WTC11 (cell line): Measurements from ENCODE around the gene GNAS. TPM values are rescaled to one million over a fixed set of nuclear protein-coding genes. Genes with fewer than 3 reads are reported as not detected.
A peak's percentile ranks its signal among the peaks of the same experiment; 100 is the strongest.

Experiments used
- ATAC-seq: fragments of 200-7000 bp; cut with Tn5 transposase; 2 replicates; pipeline ENCODE4 v1.10.0; 2021; ENCODE audit warnings: mild to moderate bottlenecking, moderate library complexity
- CTCF ChIA-PET: fragments of 300-600 bp; sonication (Branson Sonifier 250); formaldehyde crosslinking; loops from one replicate; lab custom pipeline; 2021; ENCODE audit warnings: antibody characterized with exemption; lab: Charles Lee
- POLR2A ChIA-PET: fragments of 350-600 bp; sonication (Branson Sonifier 250); formaldehyde crosslinking; loops from one replicate; lab custom pipeline; 2021; ENCODE audit warnings: antibody characterized with exemption; lab: Charles Lee
- DNase-seq: peaks from one replicate; pipeline ENCODE4 v3.0.0; 2021; ENCODE audit warnings: low spot score
- H3K27ac Mint-ChIP-seq: 2 replicates; pipeline ENCODE4 v1.8.0; 2021; ENCODE audit warnings: mixed read lengths
- H3K27me3 Mint-ChIP-seq: 2 replicates; pipeline ENCODE4 v1.8.0; 2021; ENCODE audit warnings: low read depth, mild to moderate bottlenecking, moderate library complexity, mixed read lengths
- H3K36me3 Mint-ChIP-seq: 2 replicates; pipeline ENCODE4 v1.8.0; 2021; ENCODE audit warnings: mixed read lengths
- H3K4me1 Mint-ChIP-seq: 2 replicates; pipeline ENCODE4 v1.8.0; 2022; ENCODE audit warnings: mixed read lengths
- H3K4me3 Mint-ChIP-seq: 2 replicates; pipeline ENCODE4 v1.8.0; 2021; ENCODE audit warnings: mild to moderate bottlenecking, moderate library complexity, mixed read lengths
- H3K9me3 Mint-ChIP-seq: 2 replicates; pipeline ENCODE4 v1.8.0; 2021; ENCODE audit warnings: mixed read lengths
- ATF2 ChIP-seq: sonication (generic); formaldehyde crosslinking; IDR thresholded peaks from 2 replicates; pipeline ENCODE4 v1.8.1; 2022; ENCODE audit warnings: low read depth, missing genetic modification reagents, borderline replicate concordance
- CBFB ChIP-seq: sonication (generic); formaldehyde crosslinking; IDR thresholded peaks from 2 replicates; pipeline ENCODE4 v1.8.1; 2022; ENCODE audit warnings: mild to moderate bottlenecking, low read depth, missing genetic modification reagents
- EMX1 ChIP-seq: fragments of 250-450 bp; sonication (Bioruptor Pico); IDR thresholded peaks from 2 replicates; pipeline ENCODE4 v1.8.0; 2021; ENCODE audit warnings: mild to moderate bottlenecking
- FOXJ3 ChIP-seq: sonication (generic); formaldehyde crosslinking; IDR thresholded peaks from 2 replicates; pipeline ENCODE4 v1.9.0; 2021; ENCODE audit warnings: missing genetic modification reagents, mild to moderate bottlenecking, borderline replicate concordance
- JUN ChIP-seq: sonication (generic); formaldehyde crosslinking; IDR thresholded peaks from 2 replicates; pipeline ENCODE4 v1.8.0; 2023; ENCODE audit warnings: mild to moderate bottlenecking, missing genetic modification reagents
- KAT7 ChIP-seq: sonication (generic); formaldehyde crosslinking; IDR thresholded peaks from 2 replicates; pipeline ENCODE4 v1.8.1; 2023; ENCODE audit warnings: missing genetic modification reagents, mild to moderate bottlenecking, borderline replicate concordance
- MAX ChIP-seq: sonication (generic); formaldehyde crosslinking; IDR thresholded peaks from 2 replicates; pipeline ENCODE4 v1.8.0; 2022; ENCODE audit warnings: mild to moderate bottlenecking, missing genetic modification reagents
- MXD4 ChIP-seq: fragments of 250-450 bp; sonication (Bioruptor Pico); IDR thresholded peaks from 2 replicates; pipeline ENCODE4 v1.8.0; 2021; ENCODE audit warnings: mild to moderate bottlenecking, moderate library complexity, borderline replicate concordance
- RELA ChIP-seq: sonication (generic); formaldehyde crosslinking; IDR thresholded peaks from 2 replicates; pipeline ENCODE4 v1.8.1; 2022; ENCODE audit warnings: missing genetic modification reagents, mild to moderate bottlenecking, borderline replicate concordance
- SMAD3 ChIP-seq: sonication (generic); formaldehyde crosslinking; IDR thresholded peaks from 2 replicates; pipeline ENCODE4 v1.8.0; 2022; ENCODE audit warnings: missing genetic modification reagents, mild to moderate bottlenecking, borderline replicate concordance
- SOX15 ChIP-seq: fragments of 250-450 bp; sonication (Bioruptor Pico); IDR thresholded peaks from 2 replicates; pipeline ENCODE4 v1.9.0; 2021; ENCODE audit warnings: mild to moderate bottlenecking
- TEAD1 ChIP-seq: sonication (generic); formaldehyde crosslinking; IDR thresholded peaks from 2 replicates; pipeline ENCODE4 v1.8.0; 2022; ENCODE audit warnings: mild to moderate bottlenecking, missing genetic modification reagents
- USF2 ChIP-seq: sonication (generic); formaldehyde crosslinking; IDR thresholded peaks from 2 replicates; pipeline ENCODE4 v1.8.1; 2023; ENCODE audit warnings: mild to moderate bottlenecking, missing genetic modification reagents, moderate library complexity
- ZNF416 ChIP-seq: fragments of 250-450 bp; sonication (Bioruptor Pico); IDR thresholded peaks from 2 replicates; pipeline ENCODE4 v1.9.0; 2021; ENCODE audit warnings: mild to moderate bottlenecking, inconsistent platforms
- ZSCAN18 ChIP-seq: fragments of 250-450 bp; sonication (Bioruptor Pico); IDR thresholded peaks from 2 replicates; pipeline ENCODE4 v2.1.2; 2022; ENCODE audit warnings: mild to moderate bottlenecking, moderate library complexity
- total RNA-seq: library from RNA; stranded (reverse); gene quantifications from 3 replicates; pipeline ENCODE4 v1.2.3, GENCODE V29; 2021
- TF ChIP-seq, protein P1 (sequence below): fragments of 200-600 bp; IDR thresholded peaks from 2 replicates; pipeline ENCODE4 v1.8.0; 2022; ENCODE audit warnings: antibody characterized with exemption
- TF ChIP-seq, protein P2 (sequence below): sonication (generic); formaldehyde crosslinking; IDR thresholded peaks from 2 replicates; pipeline ENCODE4 v1.8.1; 2022; ENCODE audit warnings: missing genetic modification reagents, borderline replicate concordance
- TF ChIP-seq, protein P3 (sequence below): sonication (generic); formaldehyde crosslinking; IDR thresholded peaks from 2 replicates; pipeline ENCODE4 v1.8.1; 2023; ENCODE audit warnings: mild to moderate bottlenecking, missing genetic modification reagents, borderline replicate concordance
- TF ChIP-seq, protein P4 (sequence below): sonication (generic); formaldehyde crosslinking; IDR thresholded peaks from 2 replicates; pipeline ENCODE4 v1.8.1; 2023; ENCODE audit warnings: mild to moderate bottlenecking, moderate library complexity, missing genetic modification reagents
- TF ChIP-seq, protein P5 (sequence below): fragments of 250-450 bp; sonication (Bioruptor Pico); IDR thresholded peaks from 2 replicates; pipeline ENCODE4 v1.9.0; 2021; ENCODE audit warnings: moderate library complexity, mild to moderate bottlenecking, inconsistent platforms, borderline replicate concordance

Gene GNAS
- total RNA-seq, 1 experiment from 2014 or later: 868 TPM

DNA sequence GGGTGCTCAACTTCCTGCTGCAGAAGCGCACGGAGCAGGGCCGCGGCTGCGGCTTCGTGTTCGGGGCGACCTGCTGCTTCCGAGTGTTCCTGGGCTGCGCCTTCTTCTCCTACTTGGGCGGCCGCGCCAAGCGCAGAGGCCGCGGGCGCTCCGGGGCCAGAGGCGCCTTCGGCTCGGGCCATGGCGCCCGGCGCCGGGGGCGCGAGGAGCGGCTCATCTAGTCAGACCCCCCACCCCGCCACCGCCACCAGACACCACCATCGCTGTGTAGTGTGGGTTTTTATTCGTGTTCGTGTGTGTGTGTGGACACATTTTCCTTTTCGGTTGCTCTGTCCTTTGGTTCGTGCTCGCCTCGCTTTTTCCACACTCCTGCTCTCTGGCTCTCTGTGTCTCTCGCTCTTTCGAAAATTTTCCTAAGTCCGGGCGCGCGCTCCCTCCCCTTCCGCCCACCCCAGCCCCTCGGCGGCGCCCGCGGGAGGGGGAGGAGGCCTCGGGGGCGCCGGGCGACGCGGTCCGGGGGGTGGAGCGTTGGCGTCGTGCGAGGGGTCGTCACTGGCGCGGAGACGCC, 38.1 kb downstream of the GNAS start (continued):
- TF ChIP-seq, protein P1, sequence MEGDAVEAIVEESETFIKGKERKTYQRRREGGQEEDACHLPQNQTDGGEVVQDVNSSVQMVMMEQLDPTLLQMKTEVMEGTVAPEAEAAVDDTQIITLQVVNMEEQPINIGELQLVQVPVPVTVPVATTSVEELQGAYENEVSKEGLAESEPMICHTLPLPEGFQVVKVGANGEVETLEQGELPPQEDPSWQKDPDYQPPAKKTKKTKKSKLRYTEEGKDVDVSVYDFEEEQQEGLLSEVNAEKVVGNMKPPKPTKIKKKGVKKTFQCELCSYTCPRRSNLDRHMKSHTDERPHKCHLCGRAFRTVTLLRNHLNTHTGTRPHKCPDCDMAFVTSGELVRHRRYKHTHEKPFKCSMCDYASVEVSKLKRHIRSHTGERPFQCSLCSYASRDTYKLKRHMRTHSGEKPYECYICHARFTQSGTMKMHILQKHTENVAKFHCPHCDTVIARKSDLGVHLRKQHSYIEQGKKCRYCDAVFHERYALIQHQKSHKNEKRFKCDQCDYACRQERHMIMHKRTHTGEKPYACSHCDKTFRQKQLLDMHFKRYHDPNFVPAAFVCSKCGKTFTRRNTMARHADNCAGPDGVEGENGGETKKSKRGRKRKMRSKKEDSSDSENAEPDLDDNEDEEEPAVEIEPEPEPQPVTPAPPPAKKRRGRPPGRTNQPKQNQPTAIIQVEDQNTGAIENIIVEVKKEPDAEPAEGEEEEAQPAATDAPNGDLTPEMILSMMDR: no peak
- TF ChIP-seq, protein P2, sequence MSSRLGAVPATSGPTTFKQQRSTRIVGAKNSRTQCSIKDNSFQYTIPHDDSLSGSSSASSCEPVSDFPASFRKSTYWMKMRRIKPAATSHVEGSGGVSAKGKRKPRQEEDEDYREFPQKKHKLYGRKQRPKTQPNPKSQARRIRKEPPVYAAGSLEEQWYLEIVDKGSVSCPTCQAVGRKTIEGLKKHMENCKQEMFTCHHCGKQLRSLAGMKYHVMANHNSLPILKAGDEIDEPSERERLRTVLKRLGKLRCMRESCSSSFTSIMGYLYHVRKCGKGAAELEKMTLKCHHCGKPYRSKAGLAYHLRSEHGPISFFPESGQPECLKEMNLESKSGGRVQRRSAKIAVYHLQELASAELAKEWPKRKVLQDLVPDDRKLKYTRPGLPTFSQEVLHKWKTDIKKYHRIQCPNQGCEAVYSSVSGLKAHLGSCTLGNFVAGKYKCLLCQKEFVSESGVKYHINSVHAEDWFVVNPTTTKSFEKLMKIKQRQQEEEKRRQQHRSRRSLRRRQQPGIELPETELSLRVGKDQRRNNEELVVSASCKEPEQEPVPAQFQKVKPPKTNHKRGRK (CRISPR knock-in tag): no peak
- TF ChIP-seq TEAD1 (CRISPR knock-in tag) (peak; percentile 36; the same call in 1 of the 2 replicates), SOX15 (CRISPR knock-in tag) (no peak), USF2 (CRISPR knock-in tag) (no peak), CBFB (CRISPR knock-in tag) (no peak), ATF2 (no peak), KAT7 (no peak), ZNF416 (no peak), SMAD3 (CRISPR knock-in tag) (0 out of 2 replicates have a peak, but pooled peaks have one; percentile 25), ZSCAN18 (CRISPR knock-in tag) (no peak)
- TF ChIP-seq, protein P3, sequence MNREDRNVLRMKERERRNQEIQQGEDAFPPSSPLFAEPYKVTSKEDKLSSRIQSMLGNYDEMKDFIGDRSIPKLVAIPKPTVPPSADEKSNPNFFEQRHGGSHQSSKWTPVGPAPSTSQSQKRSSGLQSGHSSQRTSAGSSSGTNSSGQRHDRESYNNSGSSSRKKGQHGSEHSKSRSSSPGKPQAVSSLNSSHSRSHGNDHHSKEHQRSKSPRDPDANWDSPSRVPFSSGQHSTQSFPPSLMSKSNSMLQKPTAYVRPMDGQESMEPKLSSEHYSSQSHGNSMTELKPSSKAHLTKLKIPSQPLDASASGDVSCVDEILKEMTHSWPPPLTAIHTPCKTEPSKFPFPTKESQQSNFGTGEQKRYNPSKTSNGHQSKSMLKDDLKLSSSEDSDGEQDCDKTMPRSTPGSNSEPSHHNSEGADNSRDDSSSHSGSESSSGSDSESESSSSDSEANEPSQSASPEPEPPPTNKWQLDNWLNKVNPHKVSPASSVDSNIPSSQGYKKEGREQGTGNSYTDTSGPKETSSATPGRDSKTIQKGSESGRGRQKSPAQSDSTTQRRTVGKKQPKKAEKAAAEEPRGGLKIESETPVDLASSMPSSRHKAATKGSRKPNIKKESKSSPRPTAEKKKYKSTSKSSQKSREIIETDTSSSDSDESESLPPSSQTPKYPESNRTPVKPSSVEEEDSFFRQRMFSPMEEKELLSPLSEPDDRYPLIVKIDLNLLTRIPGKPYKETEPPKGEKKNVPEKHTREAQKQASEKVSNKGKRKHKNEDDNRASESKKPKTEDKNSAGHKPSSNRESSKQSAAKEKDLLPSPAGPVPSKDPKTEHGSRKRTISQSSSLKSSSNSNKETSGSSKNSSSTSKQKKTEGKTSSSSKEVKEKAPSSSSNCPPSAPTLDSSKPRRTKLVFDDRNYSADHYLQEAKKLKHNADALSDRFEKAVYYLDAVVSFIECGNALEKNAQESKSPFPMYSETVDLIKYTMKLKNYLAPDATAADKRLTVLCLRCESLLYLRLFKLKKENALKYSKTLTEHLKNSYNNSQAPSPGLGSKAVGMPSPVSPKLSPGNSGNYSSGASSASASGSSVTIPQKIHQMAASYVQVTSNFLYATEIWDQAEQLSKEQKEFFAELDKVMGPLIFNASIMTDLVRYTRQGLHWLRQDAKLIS (CRISPR knock-in tag): no peak
- TF ChIP-seq, all 79 proteins: peak for 11

DNA sequence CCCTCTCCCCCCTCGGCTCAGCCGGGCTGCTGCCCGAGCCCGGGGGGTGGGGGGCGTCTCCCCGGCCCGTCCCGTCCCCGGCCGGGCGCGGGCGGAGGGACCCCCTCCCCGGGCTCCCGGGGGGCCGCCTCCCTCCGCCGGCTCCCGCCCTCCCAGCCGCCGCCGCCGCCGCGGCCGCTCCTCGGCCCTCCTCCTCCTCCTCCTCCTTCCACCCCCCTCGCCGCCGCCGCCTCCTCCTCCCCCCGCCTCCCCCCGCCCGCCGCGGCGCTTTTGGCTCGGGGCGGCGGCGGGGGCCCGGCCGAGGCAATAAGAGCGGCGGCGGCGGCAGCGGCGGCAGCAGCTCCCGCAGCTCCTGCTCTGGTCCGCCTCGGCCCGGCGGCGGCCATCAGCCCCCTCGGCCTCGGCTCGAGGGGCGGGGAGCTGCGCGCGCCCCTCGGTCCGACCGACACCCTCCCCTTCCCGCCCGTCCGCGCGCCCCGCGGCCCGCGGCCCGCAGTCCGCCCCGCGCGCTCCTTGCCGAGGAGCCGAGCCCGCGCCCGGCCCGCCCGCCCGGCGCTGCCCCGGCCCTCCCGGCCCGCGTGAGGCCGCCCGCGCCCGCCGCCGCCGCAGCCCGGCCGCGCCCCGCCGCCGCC, 38.7 kb downstream of the GNAS start:
- Mint-ChIP-seq H3K36me3 (peaks cover 16% of the 10 kb centered on the region), H3K9me3 (0 out of 2 replicates have a peak, but pooled peaks cover under 1% of the 10 kb centered on the region), H3K27ac (no peak overlapping the region), H3K27me3 (no peaks in the 10 kb centered on the region), H3K4me3 (peak overlapping the region; percentile 56), H3K4me1 (peaks cover 52% of the 10 kb centered on the region)
- ChIA-PET POLR2A (no interaction called here), CTCF (interaction anchor here (0.6 to 1.1 kb wide), 2 partner anchors 21 to 47 kb away, joined by 3 to 4 read pairs; no protein-coding TSS in a partner anchor)
- DNase-seq (peak; percentile 63), ATAC-seq (peak; percentile 24)
- no peak for TF ChIP-seq MAX
- no peak for TF ChIP-seq JUN (CRISPR knock-in tag)
- no peak for TF ChIP-seq FOXJ3 (CRISPR knock-in tag)
- TF ChIP-seq EMX1: no peak
- no peak for TF ChIP-seq MXD4
- TF ChIP-seq RELA (CRISPR knock-in tag): no peak
- TF ChIP-seq, protein P4, sequence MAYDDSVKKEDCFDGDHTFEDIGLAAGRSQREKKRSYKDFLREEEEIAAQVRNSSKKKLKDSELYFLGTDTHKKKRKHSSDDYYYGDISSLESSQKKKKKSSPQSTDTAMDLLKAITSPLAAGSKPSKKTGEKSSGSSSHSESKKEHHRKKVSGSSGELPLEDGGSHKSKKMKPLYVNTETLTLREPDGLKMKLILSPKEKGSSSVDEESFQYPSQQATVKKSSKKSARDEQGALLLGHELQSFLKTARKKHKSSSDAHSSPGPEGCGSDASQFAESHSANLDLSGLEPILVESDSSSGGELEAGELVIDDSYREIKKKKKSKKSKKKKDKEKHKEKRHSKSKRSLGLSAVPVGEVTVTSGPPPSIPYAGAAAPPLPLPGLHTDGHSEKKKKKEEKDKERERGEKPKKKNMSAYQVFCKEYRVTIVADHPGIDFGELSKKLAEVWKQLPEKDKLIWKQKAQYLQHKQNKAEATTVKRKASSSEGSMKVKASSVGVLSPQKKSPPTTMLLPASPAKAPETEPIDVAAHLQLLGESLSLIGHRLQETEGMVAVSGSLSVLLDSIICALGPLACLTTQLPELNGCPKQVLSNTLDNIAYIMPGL (CRISPR knock-in tag): no peak
- TF ChIP-seq, protein P5, sequence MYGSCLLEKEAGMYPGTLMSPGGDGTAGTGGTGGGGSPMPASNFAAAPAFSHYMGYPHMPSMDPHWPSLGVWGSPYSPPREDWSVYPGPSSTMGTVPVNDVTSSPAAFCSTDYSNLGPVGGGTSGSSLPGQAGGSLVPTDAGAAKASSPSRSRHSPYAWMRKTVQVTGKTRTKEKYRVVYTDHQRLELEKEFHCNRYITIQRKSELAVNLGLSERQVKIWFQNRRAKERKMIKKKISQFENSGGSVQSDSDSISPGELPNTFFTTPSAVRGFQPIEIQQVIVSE (CRISPR knock-in tag): no peak
